HepG2 (cell line): ENCODE data around the gene MAMSTR. TPM values are rescaled to one million over a fixed set of nuclear protein-coding genes. Genes with fewer than 3 reads are reported as not detected.
A peak's percentile ranks its signal among the peaks of the same experiment; 100 is the strongest.

Source experiments
- ATAC-seq: fragments of 200-7000 bp; cut with Tn5 transposase; 3 replicates; pipeline ENCODE4 v1.9.1; 2020; ENCODE audit warnings: mild to moderate bottlenecking, moderate library complexity
- BruUV-seq: library from RNA; stranded (reverse); fragments of 400-500 nt; replicated peaks from 2 replicates; lab custom pipeline; 2021; lab: Mats Ljungman, UMichigan
- CTCF ChIA-PET: fragments of 300-600 bp; formaldehyde crosslinking; extraction: SDS; loops from one replicate; lab custom pipeline; 2021; ENCODE audit warnings: low total read pairs, inconsistent platforms, low intra/inter-chr PET ratio; lab: Yijun Ruan, JAX
- POLR2A ChIA-PET: fragments of 350-600 bp; sonication (Branson Sonifier 250); formaldehyde crosslinking; loops from one replicate; lab custom pipeline; 2020; ENCODE audit warnings: antibody characterized with exemption, inconsistent platforms; lab: Yijun Ruan, JAX
- DNase-seq: peaks from one replicate; pipeline ENCODE4 v3.0.0-alpha.2; 2015; ENCODE audit warnings: low spot score
- FAIRE-seq: peaks from 3 replicates; lab custom pipeline; 2011; peaks lifted over from hg19 to GRCh38; lab: Jason Lieb, UNC
- H2AFZ ChIP-seq: one replicate; pipeline ENCODE4 v1.6.1; 2011; ENCODE audit warnings: low read length, inconsistent platforms
- H3K27ac ChIP-seq: fragments of 300-600 bp; 3 replicates; pipeline ENCODE4 v1.8.0; 2011; ENCODE audit warnings: mixed run types, mild to moderate bottlenecking, mixed read lengths, low read length, inconsistent platforms; ENCODE audit not compliant: insufficient read depth; ENCODE audit errors: extremely low read length
- H3K27me3 ChIP-seq, 2 experiments: fragments of 200-600 bp in 1 of 2; 2 replicates in 1 of 2; 3 replicates in 1 of 2; pipeline versions ENCODE4 v1.6.0 to v1.8.0; 2011; ENCODE audit warnings: low read length in 2 of 2, mild to moderate bottlenecking in 2 of 2, moderate library complexity in 2 of 2, inconsistent platforms in 1 of 2; ENCODE audit not compliant: insufficient read depth in 2 of 2, control insufficient read depth in 1 of 2
- H3K36me3 ChIP-seq, 2 experiments: fragments of 200-600 bp in 1 of 2; replicated peaks in 1 of 2; 2 replicates in 1 of 2; 3 replicates in 1 of 2; pipeline versions ENCODE4 v1.5.1 to v1.8.0; 2011; ENCODE audit warnings: low read length in 2 of 2, inconsistent platforms in 1 of 2; ENCODE audit not compliant: insufficient read depth in 2 of 2, control insufficient read depth in 1 of 2
- H3K4me1 ChIP-seq: 2 replicates; pipeline ENCODE4 v1.5.1; 2012; ENCODE audit warnings: low read length, inconsistent platforms; ENCODE audit not compliant: insufficient read depth
- H3K4me2 ChIP-seq: 2 replicates; pipeline ENCODE4 v1.6.0; 2011; ENCODE audit warnings: low read depth, low read length, inconsistent platforms
- H3K4me3 ChIP-seq, 3 experiments: fragments of 200-600 bp in 1 of 3; sonication (generic), shearing (Covaris generic) in 1 of 3; replicated peaks in 1 of 3; 2 replicates each; pipeline ENCODE4 v1.5.1; 2011 to 2016; ENCODE audit warnings: low read length in 3 of 3, inconsistent platforms in 2 of 3, low read depth in 2 of 3, mild to moderate bottlenecking in 2 of 3, control low read depth in 1 of 3, mixed read lengths in 1 of 3; ENCODE audit not compliant: insufficient read depth in 1 of 3
- H3K79me2 ChIP-seq: one replicate; pipeline ENCODE4 v1.6.1; 2011; ENCODE audit warnings: low read length, inconsistent platforms; ENCODE audit not compliant: insufficient read depth
- H3K9ac ChIP-seq: 2 replicates; pipeline ENCODE4 v1.6.0; 2011; ENCODE audit warnings: mild to moderate bottlenecking, low read depth, low read length, inconsistent platforms; ENCODE audit not compliant: insufficient read depth
- H3K9me3 ChIP-seq: 2 replicates; pipeline ENCODE4 v1.5.1; 2012; ENCODE audit warnings: mild to moderate bottlenecking, low read length
- H4K20me1 ChIP-seq: 2 replicates; pipeline ENCODE4 v1.6.0; 2011; ENCODE audit warnings: inconsistent platforms, mild to moderate bottlenecking, low read length, moderate library complexity; ENCODE audit not compliant: insufficient read depth
- KMT2B ChIP-seq: IDR thresholded peaks from 2 replicates; pipeline ENCODE4 v1.6.1; 2016; ENCODE audit warnings: missing genetic modification reagents, missing compliant biosample characterization
- RARA ChIP-seq: IDR thresholded peaks from 2 replicates; pipeline ENCODE4 v1.6.1; 2016; ENCODE audit warnings: missing genetic modification reagents, missing compliant biosample characterization
- SMYD3 ChIP-seq: sonication (generic); formaldehyde crosslinking; IDR thresholded peaks from 2 replicates; pipeline ENCODE4 v1.8.1; 2023; ENCODE audit warnings: mild to moderate bottlenecking, missing genetic modification reagents
- ZNF124 ChIP-seq: sonication (generic); formaldehyde crosslinking; IDR thresholded peaks from 2 replicates; pipeline ENCODE4 v1.4.0; 2020; ENCODE audit warnings: missing genetic modification reagents
- ZNF337 ChIP-seq: sonication (generic); formaldehyde crosslinking; IDR thresholded peaks from 2 replicates; pipeline ENCODE4 v1.5.1; 2020; ENCODE audit warnings: missing genetic modification reagents, low read depth, mild to moderate bottlenecking, borderline replicate concordance
- ZNF354B ChIP-seq: sonication (generic); formaldehyde crosslinking; IDR thresholded peaks from 2 replicates; pipeline ENCODE4 v1.8.0; 2022; ENCODE audit warnings: mild to moderate bottlenecking, missing genetic modification reagents
- ZSCAN9 ChIP-seq: IDR thresholded peaks from 2 replicates; pipeline ENCODE4 v1.6.1; 2016; ENCODE audit warnings: borderline replicate concordance
- WGBS: methylation state at CpG from one replicate; pipeline ENCODE4 v1.1.6; 2017; ENCODE audit warnings: low lambda C conversion rate; 5-methylcytosine and 5-hydroxymethylcytosine counted together
- in situ Hi-C: cut with HindIII; loops from 2 replicates; pipeline ENCODE4 v1.10.0; 2017; ENCODE audit warnings: low pct_unique_long_range_greater_than_20kb; ENCODE audit not compliant: extremely low pct_ligation_motif_present
- intact Hi-C: fragments of 100-400 bp; cut with micrococcal nuclease; formaldehyde crosslinking; loops from one replicate; pipeline ENCODE4 v1.10.0; 2022; ENCODE audit not compliant: unreplicated experiment
- polyA plus RNA-seq, 8 experiments: library from polyadenylated mRNA; depleted of rRNA in 3 of 8; stranded (reverse) in 7 of 8; unstranded in 1 of 8; fragments of >200 nt; fragmentation: Illumina TruSeq in 4 of 8; extraction: Trizol in 4 of 8; gene quantifications; 2 replicates each; pipeline versions ENCODE4 v1.2.1 to v1.2.3, GENCODE V29; 2011 to 2016; ENCODE audit warnings: low read depth in 4 of 8, missing spikeins in 1 of 8, mixed read lengths in 1 of 8; ENCODE audit not compliant: insufficient read depth in 1 of 8
- total RNA-seq, 5 experiments: library from RNA; depleted of rRNA; stranded (reverse); fragments of >200 nt; fragmentation: Illumina TruSeq; extraction: Trizol; gene quantifications; 2 replicates each; pipeline ENCODE4 v1.2.3, GENCODE V29; 2016; ENCODE audit warnings: low read depth in 1 of 5
- TF ChIP-seq, protein P1 (sequence below): sonication (generic); formaldehyde crosslinking; IDR thresholded peaks from 2 replicates; pipeline ENCODE4 v1.5.1; 2020; ENCODE audit warnings: missing genetic modification reagents, mild to moderate bottlenecking, borderline replicate concordance
- TF ChIP-seq, protein P2 (sequence below): IDR thresholded peaks from 2 replicates; pipeline ENCODE4 v1.4.0; 2020; ENCODE audit warnings: mild to moderate bottlenecking, missing genetic modification reagents
- TF ChIP-seq, protein P3 (sequence below): IDR thresholded peaks from 2 replicates; pipeline ENCODE4 v1.6.1; 2016; ENCODE audit warnings: low read depth
- TF ChIP-seq, protein P4 (sequence below): sonication (generic); formaldehyde crosslinking; IDR thresholded peaks from 2 replicates; pipeline ENCODE4 v1.4.0; 2020; ENCODE audit warnings: missing genetic modification reagents, mild to moderate bottlenecking, borderline replicate concordance

The MAMSTR gene
- total and polyA plus RNA-seq, 2 of the 13 experiments (the other 11 are each of a cell fraction or from before 2014, with no cell fraction given): 2.2 to 2.4 TPM

DNA sequence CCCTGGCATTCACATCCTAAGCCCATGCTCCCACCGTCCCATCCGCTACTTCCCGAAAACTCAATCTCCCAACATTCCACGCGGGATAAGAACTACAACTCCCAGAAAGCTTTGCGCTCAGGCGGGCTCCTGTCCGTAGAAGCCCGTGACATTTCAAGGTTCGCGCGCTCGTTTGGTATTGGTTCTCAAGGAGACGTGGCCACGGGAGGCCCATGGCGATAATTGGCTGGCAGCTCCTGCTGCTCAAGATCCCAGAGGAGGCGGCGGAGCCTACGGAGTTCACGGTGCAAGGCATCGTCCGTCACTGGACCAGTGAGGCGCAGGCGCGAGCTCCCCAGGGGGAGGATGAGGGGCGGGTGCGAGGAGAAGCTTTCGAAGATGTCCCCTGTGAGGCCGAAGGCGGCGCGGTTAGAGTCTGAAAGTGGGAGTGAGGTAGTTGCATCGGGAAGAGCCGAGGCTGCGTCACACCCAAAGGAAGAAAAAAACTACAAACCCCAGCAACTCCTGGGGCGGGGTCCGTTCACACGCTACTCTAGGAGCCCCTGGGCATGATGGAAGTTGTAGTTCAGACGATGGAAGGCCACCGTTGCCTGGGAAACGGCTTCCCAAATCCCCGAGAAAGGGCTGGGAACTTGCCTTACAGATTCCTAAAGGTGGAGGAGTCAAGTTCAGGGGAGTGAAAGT is 1.2 kb upstream of the MAMSTR start:
- BruUV-seq: no TSS peak
- ChIA-PET POLR2A (interaction anchor here (0.7 to 1.4 kb wide), 10 partner anchors 9 to 151 kb away, joined by 3 to 13 read pairs (median 5); partner anchors contain the start of genes CA11, FUT2, PPP1R15A and RPL18), CTCF (no interaction called here)
- Histone ChIP-seq H3K36me3 (no peaks in the 10 kb centered on the region), H3K9me3 (no peaks in the 10 kb centered on the region), H4K20me1 (no peaks in the 10 kb centered on the region), H3K27me3 (no peaks in the 10 kb centered on the region; a peak in 1 of 5 replicates), H3K4me1 (peaks cover 61% of the 10 kb centered on the region), H3K4me3 (peak overlapping the region; percentile 68 to 85 (median 76); a peak in 5 of 6 replicates), H3K79me2 (no peaks in the 10 kb centered on the region), H3K27ac (peak overlapping the region; percentile 74), H3K4me2 (peak overlapping the region; percentile 99), H3K9ac (peak overlapping the region; percentile 81), H2AFZ (peak overlapping the region; percentile 22)
- FAIRE-seq (peak; percentile 99), ATAC-seq (peak; percentile 83), DNase-seq (peak; percentile 98)
- WGBS: under 1% methylated on average over 29 of the region's 42 CpGs
- in situ Hi-C loops: no loop called here
- intact Hi-C loops: no loop called here
- TF ChIP-seq SMYD3 (peak; percentile 73; the same call in 1 of the 2 replicates), ZNF124 (CRISPR knock-in tag) (no peak; the same call in 1 of the 2 replicates), KMT2B (CRISPR knock-in tag) (peak; percentile 55; the same call in 1 of the 2 replicates), RARA (CRISPR knock-in tag) (0 out of 2 replicates have a peak, but pooled peaks have one; percentile 11), ZNF354B (CRISPR knock-in tag) (0 out of 2 replicates have a peak, but pooled peaks have one; percentile 14), ZSCAN9 (peak; percentile 28; the same call in 1 of the 2 replicates), ZNF337 (no peak)
- TF ChIP-seq, protein P1, sequence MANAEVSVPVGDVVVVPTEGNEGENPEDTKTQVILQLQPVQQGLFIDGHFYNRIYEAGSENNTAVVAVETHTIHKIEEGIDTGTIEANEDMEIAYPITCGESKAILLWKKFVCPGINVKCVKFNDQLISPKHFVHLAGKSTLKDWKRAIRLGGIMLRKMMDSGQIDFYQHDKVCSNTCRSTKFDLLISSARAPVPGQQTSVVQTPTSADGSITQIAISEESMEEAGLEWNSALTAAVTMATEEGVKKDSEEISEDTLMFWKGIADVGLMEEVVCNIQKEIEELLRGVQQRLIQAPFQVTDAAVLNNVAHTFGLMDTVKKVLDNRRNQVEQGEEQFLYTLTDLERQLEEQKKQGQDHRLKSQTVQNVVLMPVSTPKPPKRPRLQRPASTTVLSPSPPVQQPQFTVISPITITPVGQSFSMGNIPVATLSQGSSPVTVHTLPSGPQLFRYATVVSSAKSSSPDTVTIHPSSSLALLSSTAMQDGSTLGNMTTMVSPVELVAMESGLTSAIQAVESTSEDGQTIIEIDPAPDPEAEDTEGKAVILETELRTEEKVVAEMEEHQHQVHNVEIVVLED: peak; percentile 89
- TF ChIP-seq, protein P2, sequence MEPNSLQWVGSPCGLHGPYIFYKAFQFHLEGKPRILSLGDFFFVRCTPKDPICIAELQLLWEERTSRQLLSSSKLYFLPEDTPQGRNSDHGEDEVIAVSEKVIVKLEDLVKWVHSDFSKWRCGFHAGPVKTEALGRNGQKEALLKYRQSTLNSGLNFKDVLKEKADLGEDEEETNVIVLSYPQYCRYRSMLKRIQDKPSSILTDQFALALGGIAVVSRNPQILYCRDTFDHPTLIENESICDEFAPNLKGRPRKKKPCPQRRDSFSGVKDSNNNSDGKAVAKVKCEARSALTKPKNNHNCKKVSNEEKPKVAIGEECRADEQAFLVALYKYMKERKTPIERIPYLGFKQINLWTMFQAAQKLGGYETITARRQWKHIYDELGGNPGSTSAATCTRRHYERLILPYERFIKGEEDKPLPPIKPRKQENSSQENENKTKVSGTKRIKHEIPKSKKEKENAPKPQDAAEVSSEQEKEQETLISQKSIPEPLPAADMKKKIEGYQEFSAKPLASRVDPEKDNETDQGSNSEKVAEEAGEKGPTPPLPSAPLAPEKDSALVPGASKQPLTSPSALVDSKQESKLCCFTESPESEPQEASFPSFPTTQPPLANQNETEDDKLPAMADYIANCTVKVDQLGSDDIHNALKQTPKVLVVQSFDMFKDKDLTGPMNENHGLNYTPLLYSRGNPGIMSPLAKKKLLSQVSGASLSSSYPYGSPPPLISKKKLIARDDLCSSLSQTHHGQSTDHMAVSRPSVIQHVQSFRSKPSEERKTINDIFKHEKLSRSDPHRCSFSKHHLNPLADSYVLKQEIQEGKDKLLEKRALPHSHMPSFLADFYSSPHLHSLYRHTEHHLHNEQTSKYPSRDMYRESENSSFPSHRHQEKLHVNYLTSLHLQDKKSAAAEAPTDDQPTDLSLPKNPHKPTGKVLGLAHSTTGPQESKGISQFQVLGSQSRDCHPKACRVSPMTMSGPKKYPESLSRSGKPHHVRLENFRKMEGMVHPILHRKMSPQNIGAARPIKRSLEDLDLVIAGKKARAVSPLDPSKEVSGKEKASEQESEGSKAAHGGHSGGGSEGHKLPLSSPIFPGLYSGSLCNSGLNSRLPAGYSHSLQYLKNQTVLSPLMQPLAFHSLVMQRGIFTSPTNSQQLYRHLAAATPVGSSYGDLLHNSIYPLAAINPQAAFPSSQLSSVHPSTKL (CRISPR knock-in tag): peak; percentile 10; the same call in 1 of the 2 replicates
- TF ChIP-seq, protein P3, sequence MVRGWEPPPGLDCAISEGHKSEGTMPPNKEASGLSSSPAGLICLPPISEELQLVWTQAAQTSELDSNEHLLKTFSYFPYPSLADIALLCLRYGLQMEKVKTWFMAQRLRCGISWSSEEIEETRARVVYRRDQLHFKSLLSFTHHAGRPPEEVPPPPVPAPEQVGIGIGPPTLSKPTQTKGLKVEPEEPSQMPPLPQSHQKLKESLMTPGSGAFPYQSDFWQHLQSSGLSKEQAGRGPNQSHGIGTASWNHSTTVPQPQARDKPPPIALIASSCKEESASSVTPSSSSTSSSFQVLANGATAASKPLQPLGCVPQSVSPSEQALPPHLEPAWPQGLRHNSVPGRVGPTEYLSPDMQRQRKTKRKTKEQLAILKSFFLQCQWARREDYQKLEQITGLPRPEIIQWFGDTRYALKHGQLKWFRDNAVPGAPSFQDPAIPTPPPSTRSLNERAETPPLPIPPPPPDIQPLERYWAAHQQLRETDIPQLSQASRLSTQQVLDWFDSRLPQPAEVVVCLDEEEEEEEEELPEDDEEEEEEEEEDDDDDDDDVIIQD (CRISPR knock-in tag): peak; percentile 43; the same call in 1 of the 2 replicates
- TF ChIP-seq, protein P4, sequence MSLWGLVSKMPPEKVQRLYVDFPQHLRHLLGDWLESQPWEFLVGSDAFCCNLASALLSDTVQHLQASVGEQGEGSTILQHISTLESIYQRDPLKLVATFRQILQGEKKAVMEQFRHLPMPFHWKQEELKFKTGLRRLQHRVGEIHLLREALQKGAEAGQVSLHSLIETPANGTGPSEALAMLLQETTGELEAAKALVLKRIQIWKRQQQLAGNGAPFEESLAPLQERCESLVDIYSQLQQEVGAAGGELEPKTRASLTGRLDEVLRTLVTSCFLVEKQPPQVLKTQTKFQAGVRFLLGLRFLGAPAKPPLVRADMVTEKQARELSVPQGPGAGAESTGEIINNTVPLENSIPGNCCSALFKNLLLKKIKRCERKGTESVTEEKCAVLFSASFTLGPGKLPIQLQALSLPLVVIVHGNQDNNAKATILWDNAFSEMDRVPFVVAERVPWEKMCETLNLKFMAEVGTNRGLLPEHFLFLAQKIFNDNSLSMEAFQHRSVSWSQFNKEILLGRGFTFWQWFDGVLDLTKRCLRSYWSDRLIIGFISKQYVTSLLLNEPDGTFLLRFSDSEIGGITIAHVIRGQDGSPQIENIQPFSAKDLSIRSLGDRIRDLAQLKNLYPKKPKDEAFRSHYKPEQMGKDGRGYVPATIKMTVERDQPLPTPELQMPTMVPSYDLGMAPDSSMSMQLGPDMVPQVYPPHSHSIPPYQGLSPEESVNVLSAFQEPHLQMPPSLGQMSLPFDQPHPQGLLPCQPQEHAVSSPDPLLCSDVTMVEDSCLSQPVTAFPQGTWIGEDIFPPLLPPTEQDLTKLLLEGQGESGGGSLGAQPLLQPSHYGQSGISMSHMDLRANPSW: no peak
